ENCODE results near the gene EPB41. TPM values are rescaled to one million over a fixed set of nuclear protein-coding genes. Genes with fewer than 3 reads are reported as not detected.
A peak's percentile ranks its signal among the peaks of the same experiment; 100 is the strongest.

The EPB41 gene
- total RNA-seq, 2 experiments from 2014 or later, result 67.6 to 71.0 TPM

DNA sequence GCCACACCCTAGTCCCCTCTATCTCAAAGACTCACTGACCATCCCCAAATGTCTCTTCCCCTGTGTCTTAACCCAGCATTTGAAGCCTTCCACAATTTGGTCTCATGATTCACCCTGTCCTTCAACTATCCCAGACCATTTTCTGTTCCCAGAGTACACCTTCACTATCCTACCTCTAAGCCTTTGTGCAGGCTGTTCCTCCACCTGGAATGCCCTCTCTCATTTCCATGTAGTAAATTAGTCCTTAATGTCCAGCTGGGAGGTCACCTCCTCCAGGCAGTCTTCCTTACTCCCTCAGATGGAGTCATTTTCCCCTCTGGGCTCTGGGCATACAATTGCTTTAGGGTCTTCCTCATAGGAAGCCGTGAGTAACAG, 31.1 kb upstream of the EPB41 start:
- no peak overlapping the region for H3K27ac Mint-ChIP-seq
- POLR2A ChIA-PET, result no interaction called here

DNA sequence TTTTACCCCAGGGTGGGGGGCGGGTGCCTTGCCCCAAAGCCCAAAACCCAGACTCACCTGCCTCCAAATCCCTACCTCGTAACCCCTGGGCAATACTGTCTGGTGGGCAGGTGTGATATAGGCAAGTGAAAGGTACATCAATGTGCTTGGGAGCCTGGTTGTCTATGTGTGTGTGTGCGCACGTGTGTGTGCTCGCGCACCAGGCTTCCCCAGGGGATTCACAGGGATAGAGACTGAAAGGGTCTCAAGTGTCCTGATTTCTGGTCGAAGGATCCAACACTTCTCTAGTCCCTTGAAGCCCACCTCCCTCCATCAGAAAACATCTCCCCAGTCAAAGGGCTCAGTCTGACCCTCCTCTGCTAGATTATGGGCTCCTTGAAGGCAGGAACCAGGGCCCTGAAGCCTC, 28.9 kb upstream of the EPB41 start:
- H3K27me3 Mint-ChIP-seq, result no peaks in the 10 kb centered on the region
- no peak overlapping the region for H3K27ac Mint-ChIP-seq
- intact Hi-C loops (cut with micrococcal nuclease), result loop anchor here (1.0 to 5.0 kb wide), 7 partner anchors 29 to 378 kb away; partner anchors contain the start of genes EPB41, RCC1 and SRSF4
- peak; percentile 13 for DNase-seq
- H3K4me1 Mint-ChIP-seq (ENCODE audit: low read depth), result peaks cover 55% of the 10 kb centered on the region
- no peaks in the 10 kb centered on the region for H3K9me3 Mint-ChIP-seq
- no peak overlapping the region for H3K4me3 Mint-ChIP-seq
- POLR2A ChIA-PET, result interaction anchor here (0.9 to 1.4 kb wide), 2 partner anchors 149 to 237 kb away, joined by 4 read pairs; partner anchors contain the start of genes RNU11 and YTHDF2
- H3K36me3 Mint-ChIP-seq, result peaks cover 1% of the 10 kb centered on the region
- CTCF ChIA-PET, result interaction anchor here (0.7 to 4.0 kb wide), 10 partner anchors 28 to 317 kb away, joined by 3 to 71 read pairs (median 6); partner anchors contain the start of genes EPB41 and SRSF4

More for the DNA sequence above, 31.1 kb upstream of the EPB41 start:
- Mint-ChIP-seq H3K27me3 (no peaks in the 10 kb centered on the region), H3K4me3 (no peak overlapping the region), H3K36me3 (no peaks in the 10 kb centered on the region), H3K9me3 (no peaks in the 10 kb centered on the region), H3K4me1 (ENCODE audit: low read depth) (peaks cover 41% of the 10 kb centered on the region)
- DNase-seq, result no peak
- intact Hi-C loops (cut with micrococcal nuclease), result no loop called here
- CTCF ChIA-PET, result interaction anchor here (1.4 to 4.0 kb wide), 3 partner anchors 151 to 319 kb away, joined by 3 to 71 read pairs (median 22); no protein-coding TSS in a partner anchor

DNA sequence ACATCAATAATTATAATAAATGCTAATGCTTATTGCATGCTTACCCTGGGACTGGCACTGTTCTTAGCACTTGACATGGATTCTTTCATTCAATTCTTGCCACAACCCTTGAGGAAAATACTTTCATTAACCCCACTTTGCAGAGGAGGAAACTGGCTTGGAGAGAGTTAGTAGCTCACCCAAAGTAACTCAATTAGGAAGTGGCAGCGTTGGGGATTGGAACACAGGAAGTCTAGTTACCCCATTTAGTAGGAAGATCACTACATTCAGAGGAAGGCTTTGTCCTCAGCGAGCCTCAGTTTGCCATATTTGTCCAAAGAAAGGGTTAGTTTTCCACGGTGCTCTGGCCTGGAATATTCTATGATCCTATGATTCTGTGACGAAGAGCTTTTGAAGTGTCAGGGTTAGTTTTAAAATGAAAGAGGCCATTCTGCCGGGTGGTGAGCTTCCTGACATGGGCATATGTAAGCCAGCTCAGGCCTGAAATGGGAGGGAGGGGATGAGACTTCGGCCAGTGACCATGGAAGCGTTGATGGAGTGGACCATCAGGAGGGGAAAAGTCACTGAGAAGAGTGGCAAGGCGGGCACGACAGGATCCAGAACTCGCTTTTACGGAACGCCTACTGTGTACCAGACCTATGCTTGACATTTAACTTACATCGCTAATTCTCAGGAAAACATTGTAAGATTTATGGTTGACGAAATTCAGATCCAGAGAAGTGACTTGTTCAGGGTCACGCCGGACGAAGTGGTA, 28.2 kb upstream of the EPB41 start:
- H3K4me1 Mint-ChIP-seq (ENCODE audit: low read depth), result peaks cover 55% of the 10 kb centered on the region

DNA sequence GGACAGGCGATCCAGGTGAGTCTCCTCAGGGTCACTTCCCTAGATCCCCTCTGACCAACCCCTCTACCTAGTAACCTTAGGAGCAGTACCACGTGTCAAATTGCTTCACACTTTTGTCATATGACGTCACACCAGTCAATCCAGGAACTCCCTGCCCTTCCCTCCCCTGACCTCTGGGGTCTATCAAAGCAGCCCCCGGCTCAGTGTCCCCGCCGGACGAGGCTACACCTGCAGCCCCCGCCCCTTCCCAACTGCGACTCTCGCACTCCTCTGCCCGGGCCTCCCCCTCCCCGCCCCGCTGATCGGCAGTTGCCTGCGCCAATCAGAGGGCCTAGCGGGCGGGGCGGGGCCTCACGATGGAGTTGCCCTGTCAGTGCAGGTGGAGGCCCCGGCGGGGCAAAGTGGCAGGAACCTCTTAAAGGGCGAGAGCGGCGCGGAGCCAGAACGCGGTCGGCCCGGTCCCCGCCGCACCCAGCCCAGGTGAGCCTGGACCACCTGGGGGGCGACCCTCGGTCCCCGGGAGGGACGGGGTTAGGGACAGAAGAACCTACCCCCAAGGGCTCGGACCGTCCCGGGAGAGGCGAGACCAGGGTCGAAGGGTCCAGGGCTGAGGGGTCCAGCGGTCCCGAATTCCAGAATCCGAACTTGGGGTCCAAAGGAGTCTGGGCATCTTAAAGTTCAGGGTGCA, 27.5 kb upstream of the EPB41 start:
- H3K36me3 Mint-ChIP-seq, result peaks cover 1% of the 10 kb centered on the region
- DNase-seq, result peak; percentile 93
- ChIA-PET POLR2A (interaction anchor here (0.9 kb wide), 1 partner anchor 235 kb away, joined by 3 read pairs; no protein-coding TSS in a partner anchor), CTCF (interaction anchor here (0.9 to 4.0 kb wide), 5 partner anchors 10 to 150 kb away, joined by 3 to 71 read pairs (median 4); partner anchors contain the start of genes EPB41 and YTHDF2)
- peak overlapping the region; percentile 91 for H3K27ac Mint-ChIP-seq
- no peaks in the 10 kb centered on the region for H3K9me3 Mint-ChIP-seq
- H3K27me3 Mint-ChIP-seq, result no peaks in the 10 kb centered on the region
- peak overlapping the region; percentile 80 for H3K4me3 Mint-ChIP-seq
- intact Hi-C loops (cut with micrococcal nuclease), result loop anchor here (2.0 to 5.0 kb wide), 3 partner anchors 40 to 380 kb away; partner anchors contain the start of genes GMEB1 and RCC1
- peaks cover 52% of the 10 kb centered on the region for H3K4me1 Mint-ChIP-seq (ENCODE audit: low read depth)

More for the DNA sequence above, 28.2 kb upstream of the EPB41 start:
- H3K9me3 Mint-ChIP-seq, result no peaks in the 10 kb centered on the region
- intact Hi-C loops (cut with micrococcal nuclease), result loop anchor here (1.0 to 5.0 kb wide), 8 partner anchors 28 to 379 kb away; partner anchors contain the start of genes EPB41, GMEB1, RCC1 and SRSF4
- no peaks in the 10 kb centered on the region for H3K27me3 Mint-ChIP-seq
- DNase-seq, result no peak
- peak overlapping the region; percentile 80 for H3K4me3 Mint-ChIP-seq
- ChIA-PET POLR2A (interaction anchor here (0.9 kb wide), 1 partner anchor 236 kb away, joined by 3 read pairs; no protein-coding TSS in a partner anchor), CTCF (interaction anchor here (0.7 to 4.0 kb wide), 2 partner anchors 148 to 316 kb away, joined by 4 to 71 read pairs; no protein-coding TSS in a partner anchor)
- peak overlapping the region; percentile 91 for H3K27ac Mint-ChIP-seq
- peaks cover 1% of the 10 kb centered on the region for H3K36me3 Mint-ChIP-seq

DNA sequence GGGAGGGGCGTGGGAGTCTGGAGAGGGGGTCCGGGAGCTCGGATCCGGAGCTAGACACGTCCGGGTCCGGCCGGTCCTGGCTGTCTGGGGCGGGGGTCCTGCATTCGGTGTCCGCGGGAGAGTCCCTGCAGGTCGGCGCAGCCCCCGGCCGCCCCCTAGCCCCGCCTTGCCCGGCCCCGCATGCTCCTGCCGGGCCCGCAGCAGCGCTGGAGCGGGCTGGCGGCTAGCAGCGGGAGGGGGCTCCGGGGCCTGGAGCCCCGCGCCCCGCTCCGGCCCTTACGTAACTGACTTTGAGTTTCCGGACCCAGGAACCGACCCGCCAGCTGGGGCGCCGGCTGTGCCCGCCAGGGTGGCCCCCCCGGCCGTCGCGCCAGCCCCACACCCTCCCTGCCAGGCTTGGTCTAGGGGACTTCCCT, 26.9 kb upstream of the EPB41 start:
- Mint-ChIP-seq H3K4me1 (ENCODE audit: low read depth) (peaks cover 47% of the 10 kb centered on the region), H3K36me3 (peaks cover 1% of the 10 kb centered on the region), H3K4me3 (peak overlapping the region; percentile 94), H3K27me3 (no peaks in the 10 kb centered on the region), H3K9me3 (no peaks in the 10 kb centered on the region), H3K27ac (peak overlapping the region; percentile 91)
- CTCF ChIA-PET, result interaction anchor here (0.9 to 1.9 kb wide), 7 partner anchors 11 to 151 kb away, joined by 3 to 9 read pairs (median 4); partner anchors contain the start of genes EPB41 and YTHDF2
- DNase-seq, result peak; percentile 53
- POLR2A ChIA-PET, result no interaction called here
- intact Hi-C loops (cut with micrococcal nuclease), result loop anchor here (2.0 to 5.0 kb wide), 3 partner anchors 40 to 380 kb away; partner anchors contain the start of genes GMEB1 and RCC1

DNA sequence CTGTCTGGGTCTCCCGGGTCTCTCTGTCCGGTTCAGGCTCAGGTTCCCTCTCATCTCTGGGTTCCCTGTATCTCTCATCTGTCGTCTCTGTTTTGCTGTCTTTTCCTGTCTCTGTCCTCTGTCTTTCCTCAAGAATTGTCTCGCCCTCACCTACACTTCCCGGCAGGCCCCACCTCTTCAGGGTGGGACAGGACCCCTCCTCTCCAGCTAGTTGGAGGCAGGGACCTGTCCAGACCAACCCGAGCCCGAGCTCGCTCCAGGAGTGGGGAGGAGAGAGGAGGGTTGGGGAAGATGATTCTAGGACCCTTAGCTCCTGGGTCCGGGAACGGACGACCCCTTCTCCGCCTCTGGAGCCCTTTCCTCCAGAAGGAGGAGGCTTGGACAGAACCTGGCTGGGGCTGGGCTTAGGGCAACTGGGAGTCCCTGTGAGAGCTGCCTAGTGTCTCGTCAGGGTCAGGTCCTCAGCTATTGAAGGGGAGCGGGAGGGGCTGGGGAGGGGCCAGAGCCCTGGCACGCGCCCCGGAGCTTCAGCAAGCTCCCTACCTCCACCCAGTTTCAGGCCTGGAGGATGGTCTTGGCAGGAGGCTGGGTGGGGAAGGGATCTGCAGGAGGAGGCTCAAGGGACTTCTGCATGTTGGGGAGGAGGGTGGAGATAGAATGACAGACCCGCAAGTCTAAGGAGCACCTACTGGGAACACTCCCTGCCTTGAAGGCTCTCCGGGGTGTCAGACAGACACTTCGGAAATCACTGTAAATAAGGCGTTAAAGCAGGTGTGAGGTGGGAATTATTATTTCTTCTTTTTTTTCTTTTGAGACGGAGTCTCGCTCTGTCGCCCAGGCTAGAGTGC, 26.3 kb upstream of the EPB41 start:
- Mint-ChIP-seq H3K27ac (peak overlapping the region; percentile 89), H3K4me1 (ENCODE audit: low read depth) (peaks cover 45% of the 10 kb centered on the region), H3K9me3 (no peaks in the 10 kb centered on the region), H3K36me3 (peaks cover 1% of the 10 kb centered on the region), H3K27me3 (no peaks in the 10 kb centered on the region), H3K4me3 (peak overlapping the region; percentile 94)
- no peak for DNase-seq
- POLR2A ChIA-PET, result interaction anchor here (0.9 kb wide), 1 partner anchor 26 kb away, joined by 5 read pairs; the partner anchor contains the start of gene EPB41
- intact Hi-C loops (cut with micrococcal nuclease), result loop anchor here (2.0 to 5.0 kb wide), 3 partner anchors 39 to 381 kb away; partner anchors contain the start of genes GMEB1 and RCC1
- CTCF ChIA-PET, result interaction anchor here (0.9 to 1.9 kb wide), 7 partner anchors 11 to 152 kb away, joined by 3 to 9 read pairs (median 4); partner anchors contain the start of genes EPB41 and YTHDF2

DNA sequence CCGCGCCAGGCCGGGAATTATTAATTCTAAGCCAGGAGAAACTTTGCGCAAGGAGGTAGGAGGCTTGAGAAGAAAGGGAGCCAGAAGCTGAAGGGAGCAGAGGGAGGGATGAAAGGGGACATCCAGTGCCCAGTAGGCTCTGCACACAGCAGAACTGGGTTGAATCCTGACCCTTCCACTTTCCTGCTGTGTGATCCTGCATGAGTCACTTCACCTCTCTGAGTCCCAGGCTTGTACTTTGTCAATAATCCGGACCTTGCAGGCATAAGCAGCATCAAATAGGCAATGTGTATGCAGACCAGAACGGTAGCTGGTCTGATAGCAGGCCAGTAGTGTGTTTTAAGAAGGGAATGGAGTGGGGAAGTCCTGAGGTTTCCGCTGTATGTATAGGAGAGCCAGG, 25.5 kb upstream of the EPB41 start:
- H3K27me3 Mint-ChIP-seq, result no peaks in the 10 kb centered on the region
- ChIA-PET POLR2A (interaction anchor here (1.5 kb wide), 1 partner anchor 25 kb away, joined by 4 read pairs; the partner anchor contains the start of gene EPB41), CTCF (interaction anchor here (1.0 to 1.9 kb wide), 5 partner anchors 12 to 314 kb away, joined by 3 to 9 read pairs (median 4); no protein-coding TSS in a partner anchor)
- H3K36me3 Mint-ChIP-seq, result peaks cover 5% of the 10 kb centered on the region
- H3K27ac Mint-ChIP-seq, result no peak overlapping the region
- no peaks in the 10 kb centered on the region for H3K9me3 Mint-ChIP-seq
- intact Hi-C loops (cut with micrococcal nuclease), result loop anchor here (5.0 kb wide), 2 partner anchors 38 to 382 kb away; partner anchors contain the start of gene RCC1
- H3K4me1 Mint-ChIP-seq (ENCODE audit: low read depth), result peaks cover 48% of the 10 kb centered on the region
- no peak overlapping the region for H3K4me3 Mint-ChIP-seq
- no peak for DNase-seq

DNA sequence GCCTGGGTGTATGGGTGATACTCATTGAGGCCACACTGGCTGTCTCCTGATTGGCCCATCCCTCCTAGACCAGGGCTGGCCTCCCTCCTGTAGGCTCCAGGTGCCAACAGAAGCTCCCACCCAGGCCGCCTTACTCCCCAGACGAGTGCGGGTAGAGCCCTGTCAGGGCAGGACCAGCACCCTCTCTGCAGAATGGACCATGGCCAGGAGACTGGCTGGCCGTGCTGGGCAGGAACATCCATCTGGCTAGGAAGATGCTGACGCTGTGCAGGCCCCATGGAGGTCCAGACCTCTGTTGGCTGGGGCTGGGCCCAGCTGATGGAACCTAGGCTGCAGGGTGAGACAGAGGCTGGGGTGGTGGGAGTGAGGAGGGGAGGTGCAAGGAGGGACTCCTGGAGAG, 25.0 kb upstream of the EPB41 start:
- DNase-seq, result no peak
- Mint-ChIP-seq H3K9me3 (no peaks in the 10 kb centered on the region), H3K36me3 (peaks cover 5% of the 10 kb centered on the region), H3K27me3 (no peaks in the 10 kb centered on the region), H3K4me3 (no peak overlapping the region), H3K4me1 (ENCODE audit: low read depth) (peaks cover 46% of the 10 kb centered on the region), H3K27ac (no peak overlapping the region)
- POLR2A ChIA-PET, result interaction anchor here (1.5 kb wide), 1 partner anchor 25 kb away, joined by 4 read pairs; the partner anchor contains the start of gene EPB41
- intact Hi-C loops (cut with micrococcal nuclease), result loop anchor here (5.0 kb wide), 2 partner anchors 38 to 382 kb away; partner anchors contain the start of gene RCC1
- CTCF ChIA-PET, result interaction anchor here (1.0 to 1.2 kb wide), 3 partner anchors 123 to 313 kb away, joined by 3 to 7 read pairs (median 4); no protein-coding TSS in a partner anchor

DNA sequence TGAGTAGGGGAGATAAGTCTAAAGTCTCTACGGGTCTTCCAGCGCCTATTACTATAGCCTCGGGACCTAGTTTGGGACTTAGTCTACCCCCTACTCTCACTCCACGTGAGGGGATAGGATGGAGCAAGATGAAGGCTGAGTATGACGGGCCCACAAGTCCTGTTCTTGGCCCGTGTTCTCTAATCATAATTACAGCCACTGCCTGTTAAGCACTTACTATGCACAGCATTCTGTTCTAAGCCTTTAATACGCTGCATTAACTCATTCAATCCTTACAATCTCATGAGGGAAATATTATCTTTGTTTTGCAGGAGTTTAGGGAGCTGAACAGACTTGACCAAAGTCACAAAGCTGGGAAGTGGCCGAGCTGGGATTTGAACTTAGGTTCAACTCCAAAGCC, 23.9 kb upstream of the EPB41 start:
- H3K4me3 Mint-ChIP-seq, result no peak overlapping the region
- intact Hi-C loops (cut with micrococcal nuclease), result no loop called here
- POLR2A ChIA-PET, result interaction anchor here (0.7 kb wide), 1 partner anchor 24 kb away, joined by 4 read pairs; the partner anchor contains the start of gene EPB41
- no peak overlapping the region for H3K27ac Mint-ChIP-seq
- DNase-seq, result no peak
- H3K4me1 Mint-ChIP-seq (ENCODE audit: low read depth), result peaks cover 41% of the 10 kb centered on the region
- H3K27me3 Mint-ChIP-seq, result no peaks in the 10 kb centered on the region
- H3K36me3 Mint-ChIP-seq, result peaks cover 5% of the 10 kb centered on the region
- CTCF ChIA-PET, result interaction anchor here (1.0 to 2.2 kb wide), 4 partner anchors 8 to 144 kb away, joined by 3 to 16 read pairs (median 4); no protein-coding TSS in a partner anchor
- no peaks in the 10 kb centered on the region for H3K9me3 Mint-ChIP-seq

DNA sequence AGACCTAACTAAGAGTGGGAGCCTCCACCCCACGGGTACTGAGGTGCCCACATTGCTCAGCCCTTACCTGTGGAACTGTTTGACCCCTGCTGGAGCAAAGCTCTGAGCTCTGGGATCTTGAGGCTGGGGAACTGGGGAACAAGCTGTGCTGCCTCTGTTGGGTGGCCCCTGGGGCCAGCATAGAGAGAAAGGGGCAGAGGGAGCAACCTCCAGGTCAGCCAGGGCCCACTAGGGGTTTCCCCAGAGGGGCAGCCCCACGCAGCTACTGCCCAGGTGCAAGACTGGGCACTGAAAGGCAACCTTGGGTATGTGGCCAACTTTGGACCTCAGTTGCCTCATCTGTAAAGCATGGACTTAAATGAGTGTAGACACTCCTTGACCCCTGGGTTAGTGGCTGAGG, 23.5 kb upstream of the EPB41 start:
- H3K27ac Mint-ChIP-seq, result no peak overlapping the region
- H3K9me3 Mint-ChIP-seq, result no peaks in the 10 kb centered on the region
- peaks cover 5% of the 10 kb centered on the region for H3K36me3 Mint-ChIP-seq
- ChIA-PET CTCF (interaction anchor here (1.0 to 2.2 kb wide), 4 partner anchors 9 to 143 kb away, joined by 3 to 16 read pairs (median 4); no protein-coding TSS in a partner anchor), POLR2A (interaction anchor here (0.7 kb wide), 1 partner anchor 23 kb away, joined by 4 read pairs; the partner anchor contains the start of gene EPB41)
- H3K4me3 Mint-ChIP-seq, result no peak overlapping the region
- intact Hi-C loops (cut with micrococcal nuclease), result no loop called here
- no peak for DNase-seq
- peaks cover 38% of the 10 kb centered on the region for H3K4me1 Mint-ChIP-seq (ENCODE audit: low read depth)
- no peaks in the 10 kb centered on the region for H3K27me3 Mint-ChIP-seq
